Panc1 (cell line): ENCODE measurements around the gene UBE2G2. TPM values are rescaled to one million over a fixed set of nuclear protein-coding genes. Genes with fewer than 3 reads are reported as not detected.

Experiments used
- ATAC-seq: fragments of 200-7000 bp; cut with Tn5 transposase; 2 replicates; pipeline ENCODE4 v1.9.1; 2020; ENCODE audit warnings: mild to moderate bottlenecking, moderate library complexity
- BruUV-seq: library from RNA; stranded (reverse); fragments of 400-500 nt; replicated peaks from 2 replicates; lab custom pipeline; 2021; lab: Mats Ljungman, UMichigan
- CTCF ChIA-PET: fragments of 300-600 bp; sonication (Branson Sonifier 250); formaldehyde crosslinking; loops from one replicate; lab custom pipeline; 2022; ENCODE audit warnings: antibody characterized with exemption; lab: Charles Lee
- POLR2A ChIA-PET: fragments of 300-600 bp; sonication (Branson Sonifier 250); formaldehyde crosslinking; loops from one replicate; lab custom pipeline; 2022; ENCODE audit warnings: antibody characterized with exemption; lab: Charles Lee
- DNase-seq: peaks from one replicate; pipeline ENCODE4 v3.0.0-alpha.2; 2010; ENCODE audit warnings: low read depth, low spot score
- H3K27ac ChIP-seq: 2 replicates; pipeline ENCODE4 v1.5.1; 2011; ENCODE audit warnings: mild to moderate bottlenecking, low read length, inconsistent platforms
- H3K27me3 ChIP-seq: fragments of 200-500 bp; sonication (Bioruptor generic); 2 replicates; pipeline ENCODE4 v1.6.0; 2014; ENCODE audit warnings: low read length, inconsistent platforms; ENCODE audit not compliant: control insufficient read depth, insufficient read depth
- H3K36me3 ChIP-seq: fragments of 200-500 bp; sonication (Bioruptor generic); 2 replicates; pipeline ENCODE4 v1.5.1; 2014; ENCODE audit warnings: inconsistent platforms, mild to moderate bottlenecking, low read length, moderate library complexity; ENCODE audit not compliant: control insufficient read depth, insufficient read depth
- H3K4me1 ChIP-seq: 2 replicates; pipeline ENCODE4 v1.5.1; 2011; ENCODE audit warnings: inconsistent platforms, mild to moderate bottlenecking, low read length, moderate library complexity; ENCODE audit not compliant: control insufficient read depth, insufficient read depth
- H3K4me3 ChIP-seq, 2 experiments: 2 replicates each; pipeline ENCODE4 v1.5.1; 2011 to 2012; ENCODE audit warnings: low read depth in 2 of 2, low read length in 2 of 2, mild to moderate bottlenecking in 2 of 2, inconsistent platforms in 1 of 2, moderate library complexity in 1 of 2
- H3K9me3 ChIP-seq: fragments of 200-500 bp; sonication (Bioruptor generic); 2 replicates; pipeline ENCODE4 v1.5.1; 2014; ENCODE audit warnings: low read depth, mild to moderate bottlenecking, inconsistent platforms, low read length, moderate library complexity; ENCODE audit not compliant: control insufficient read depth, insufficient read depth
- CTCF ChIP-seq: fragments of 450-650 bp; IDR thresholded peaks from 2 replicates; pipeline ENCODE4 v1.5.1; 2017; ENCODE audit warnings: mild to moderate bottlenecking
- POLR2AphosphoS5 ChIP-seq: IDR thresholded peaks from 2 replicates; pipeline ENCODE4 v1.6.1; 2012; ENCODE audit warnings: mild to moderate bottlenecking, low read depth, low read length, moderate library complexity
- SIN3A ChIP-seq: IDR thresholded peaks from 2 replicates; pipeline ENCODE4 v1.6.1; 2012; ENCODE audit warnings: low read depth, mild to moderate bottlenecking, low read length, moderate library complexity, borderline replicate concordance; ENCODE audit not compliant: insufficient read depth
- TCF7L2 ChIP-seq: IDR thresholded peaks from 2 replicates; pipeline ENCODE4 v1.6.1; 2011; ENCODE audit warnings: mild to moderate bottlenecking, low read depth, low read length, inconsistent platforms
- in situ Hi-C: cut with HindIII; loops from 2 replicates; pipeline ENCODE4 v1.10.0; 2016; ENCODE audit warnings: low sequenced_read_pairs, low pct_unique_long_range_greater_than_20kb
- intact Hi-C: fragments of 100-400 bp; cut with micrococcal nuclease; formaldehyde crosslinking; loops from one replicate; pipeline ENCODE4 v1.10.0; 2022; ENCODE audit not compliant: unreplicated experiment
- total RNA-seq: library from RNA; stranded (reverse); gene quantifications from one replicate; pipeline ENCODE4 v1.2.1, GENCODE V29; 2021; ENCODE audit not compliant: unreplicated experiment
- TF ChIP-seq, protein P1 (sequence below), 2 experiments: IDR thresholded peaks; 2 replicates each; pipeline ENCODE4 v1.6.1; 2011 to 2012; ENCODE audit warnings: low read depth in 2 of 2, control low read depth in 1 of 2, low read length in 1 of 2, mild to moderate bottlenecking in 1 of 2, moderate library complexity in 1 of 2; ENCODE audit not compliant: insufficient read depth in 1 of 2

Gene UBE2G2
- total RNA-seq, 1 experiment from 2014 or later: 77.4 TPM

GRCh38 chr21:44820851-44821250, 19.2 kb upstream of the UBE2G2 start:
- in situ Hi-C loops: no loop called here
- no TSS peak for BruUV-seq
- no peak for DNase-seq

DNA sequence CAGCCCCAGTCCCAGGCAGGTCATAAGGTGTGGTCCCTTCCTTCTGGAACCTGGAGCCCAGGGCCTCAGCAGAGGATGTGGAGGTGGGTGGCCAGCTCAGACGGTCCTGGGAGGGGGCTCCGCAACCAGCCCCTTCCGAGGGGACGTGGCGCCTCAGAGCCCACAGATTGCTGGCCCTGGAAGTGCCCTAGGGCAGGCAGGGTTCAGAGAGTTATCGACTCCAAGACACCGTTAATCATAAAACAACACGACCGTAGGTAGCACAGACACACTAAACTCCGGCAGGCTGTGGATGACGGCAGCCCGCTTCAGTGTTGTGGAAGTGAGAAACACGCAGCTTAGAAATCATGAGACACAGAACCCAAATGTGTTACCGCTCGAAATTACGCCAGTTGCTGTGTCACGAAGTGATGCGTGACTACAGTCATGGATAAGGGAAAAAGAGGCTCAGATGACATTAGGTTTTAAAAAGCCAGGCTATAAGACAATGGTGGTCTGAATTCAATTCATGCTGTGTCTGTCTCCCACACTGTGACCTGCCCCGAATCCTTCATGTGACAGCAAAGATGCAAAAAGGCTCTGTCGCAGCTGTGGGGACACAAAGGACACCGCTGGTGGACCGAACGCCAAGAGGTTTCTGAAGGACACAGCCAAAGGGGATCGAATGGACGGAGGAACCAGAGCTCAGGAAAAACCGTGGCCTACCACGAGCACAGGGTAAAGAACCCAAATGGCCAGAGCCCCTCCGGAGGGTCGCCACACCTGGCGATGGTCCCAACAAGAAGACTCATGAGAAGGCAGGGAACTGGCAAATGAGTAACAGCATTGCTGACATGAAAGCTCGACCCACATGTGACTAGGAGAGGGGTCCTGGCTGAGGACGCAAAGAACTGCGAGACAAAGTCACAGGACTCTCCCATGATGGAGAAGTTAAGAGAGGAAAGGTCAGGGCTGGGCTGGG, 17.9 kb upstream of the UBE2G2 start:
- Histone ChIP-seq H3K36me3 (no peaks in the 10 kb centered on the region), H3K27ac (no peak overlapping the region), H3K27me3 (no peaks in the 10 kb centered on the region), H3K4me3 (no peak overlapping the region), H3K4me1 (no peaks in the 10 kb centered on the region; the same call in 1 of the 2 replicates), H3K9me3 (peaks cover 7% of the 10 kb centered on the region; the same call in 1 of the 2 replicates)
- no peak for ATAC-seq
- no peak for DNase-seq
- in situ Hi-C loops: no loop called here
- POLR2A ChIA-PET: no interaction called here
- BruUV-seq: TSS peak; percentile 84
- intact Hi-C loops: no loop called here
- no peak for TF ChIP-seq TCF7L2
- no peak for TF ChIP-seq CTCF
- TF ChIP-seq POLR2AphosphoS5: no peak
- TF ChIP-seq SIN3A: no peak
- TF ChIP-seq, protein P1, sequence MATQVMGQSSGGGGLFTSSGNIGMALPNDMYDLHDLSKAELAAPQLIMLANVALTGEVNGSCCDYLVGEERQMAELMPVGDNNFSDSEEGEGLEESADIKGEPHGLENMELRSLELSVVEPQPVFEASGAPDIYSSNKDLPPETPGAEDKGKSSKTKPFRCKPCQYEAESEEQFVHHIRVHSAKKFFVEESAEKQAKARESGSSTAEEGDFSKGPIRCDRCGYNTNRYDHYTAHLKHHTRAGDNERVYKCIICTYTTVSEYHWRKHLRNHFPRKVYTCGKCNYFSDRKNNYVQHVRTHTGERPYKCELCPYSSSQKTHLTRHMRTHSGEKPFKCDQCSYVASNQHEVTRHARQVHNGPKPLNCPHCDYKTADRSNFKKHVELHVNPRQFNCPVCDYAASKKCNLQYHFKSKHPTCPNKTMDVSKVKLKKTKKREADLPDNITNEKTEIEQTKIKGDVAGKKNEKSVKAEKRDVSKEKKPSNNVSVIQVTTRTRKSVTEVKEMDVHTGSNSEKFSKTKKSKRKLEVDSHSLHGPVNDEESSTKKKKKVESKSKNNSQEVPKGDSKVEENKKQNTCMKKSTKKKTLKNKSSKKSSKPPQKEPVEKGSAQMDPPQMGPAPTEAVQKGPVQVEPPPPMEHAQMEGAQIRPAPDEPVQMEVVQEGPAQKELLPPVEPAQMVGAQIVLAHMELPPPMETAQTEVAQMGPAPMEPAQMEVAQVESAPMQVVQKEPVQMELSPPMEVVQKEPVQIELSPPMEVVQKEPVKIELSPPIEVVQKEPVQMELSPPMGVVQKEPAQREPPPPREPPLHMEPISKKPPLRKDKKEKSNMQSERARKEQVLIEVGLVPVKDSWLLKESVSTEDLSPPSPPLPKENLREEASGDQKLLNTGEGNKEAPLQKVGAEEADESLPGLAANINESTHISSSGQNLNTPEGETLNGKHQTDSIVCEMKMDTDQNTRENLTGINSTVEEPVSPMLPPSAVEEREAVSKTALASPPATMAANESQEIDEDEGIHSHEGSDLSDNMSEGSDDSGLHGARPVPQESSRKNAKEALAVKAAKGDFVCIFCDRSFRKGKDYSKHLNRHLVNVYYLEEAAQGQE (IDR thresholded peaks at IDR 0.05; ENCODE audit: insufficient read depth in 1 of 2, low read depth in 2 of 2, low read length in 1 of 2): no peak
- CTCF ChIA-PET: no interaction called here

More at GRCh38 chr21:44820851-44821250, 19.2 kb upstream of the UBE2G2 start:
- Histone ChIP-seq H3K27me3 (no peaks in the 10 kb centered on the region), H3K4me3 (no peak overlapping the region), H3K36me3 (no peaks in the 10 kb centered on the region), H3K9me3 (peaks cover 7% of the 10 kb centered on the region; the same call in 1 of the 2 replicates), H3K27ac (no peak overlapping the region), H3K4me1 (no peaks in the 10 kb centered on the region; the same call in 1 of the 2 replicates)
- ATAC-seq: no peak
- POLR2A ChIA-PET: no interaction called here
- intact Hi-C loops: no loop called here
- TF ChIP-seq TCF7L2 (no peak), POLR2AphosphoS5 (no peak), SIN3A (no peak), CTCF (no peak)
- TF ChIP-seq, protein P1 (IDR thresholded peaks at IDR 0.05; ENCODE audit: insufficient read depth in 1 of 2, low read depth in 2 of 2, low read length in 1 of 2): no peak
- CTCF ChIA-PET: no interaction called here
